ENCODE results near the gene CEP162.
"Not testable (repeated sequence)": the region's sequence is repeated elsewhere in the genome, so short reads cannot be mapped to it uniquely, and the experiment has no call there.

Gene CEP162

GRCh38 chr6:84119277-84119676, 108.2 kb downstream of the CEP162 start:
- H3K9ac ChIP-seq (ENCODE audit: low read length in 2 of 2), result no peak overlapping the region

GRCh38 chr6:84118191-84118590, 109.3 kb downstream of the CEP162 start:
- no peak overlapping the region for H3K4me3 ChIP-seq (ENCODE audit: low read length in 2 of 2)
- no peak overlapping the region for H3K27ac ChIP-seq (ENCODE audit: low read length)
- H3K4me1 ChIP-seq (ENCODE audit: control insufficient read depth, insufficient read depth, low read length), result no peaks in the 10 kb centered on the region
- H3K27me3 ChIP-seq (ENCODE audit: control insufficient read depth in 1 of 2, insufficient read depth in 2 of 2, low read length in 2 of 2), result peaks cover 0 to 2% of the 10 kb centered on the region in 2 donors
- H3K9ac ChIP-seq (ENCODE audit: low read length in 2 of 2), result no peak overlapping the region
- no peaks in the 10 kb centered on the region for H3K9me3 ChIP-seq (ENCODE audit: control insufficient read depth in 2 of 2, low read length in 2 of 2)
- no peaks in the 10 kb centered on the region for H3K36me3 ChIP-seq (ENCODE audit: control insufficient read depth in 2 of 2, insufficient read depth in 2 of 2, low read length in 2 of 2)

More at GRCh38 chr6:84119277-84119676, 108.2 kb downstream of the CEP162 start:
- Histone ChIP-seq H3K9me3 (ENCODE audit: control insufficient read depth in 2 of 2, low read length in 2 of 2) (no peaks in the 10 kb centered on the region), H3K27me3 (ENCODE audit: control insufficient read depth in 1 of 2, insufficient read depth in 2 of 2, low read length in 2 of 2) (peaks cover 0 to 2% of the 10 kb centered on the region in 2 donors), H3K4me1 (ENCODE audit: control insufficient read depth, insufficient read depth, low read length) (no peaks in the 10 kb centered on the region), H3K27ac (ENCODE audit: low read length) (no peak overlapping the region), H3K4me3 (ENCODE audit: low read length in 2 of 2) (no peak overlapping the region), H3K36me3 (ENCODE audit: control insufficient read depth in 2 of 2, insufficient read depth in 2 of 2, low read length in 2 of 2) (no peaks in the 10 kb centered on the region)

- not testable (repeated sequence) for H3K4me1 ChIP-seq (ENCODE audit: control insufficient read depth, insufficient read depth, low read length); H3K9me3 ChIP-seq (ENCODE audit: control insufficient read depth in 2 of 2, low read length in 2 of 2)
These were observed 112.4 kb downstream of the CEP162 start for GRCh38 chr6:84114933-84115594.

GRCh38 chr6:84111351-84111750, 116.1 kb downstream of the CEP162 start:
- not testable (repeated sequence) for H3K9me3 ChIP-seq (ENCODE audit: control insufficient read depth in 2 of 2, low read length in 2 of 2); H3K4me1 ChIP-seq (ENCODE audit: control insufficient read depth, insufficient read depth, low read length); H3K27ac ChIP-seq (ENCODE audit: low read length); H3K4me3 ChIP-seq (ENCODE audit: low read length in 2 of 2); H3K9ac ChIP-seq (ENCODE audit: low read length in 2 of 2); H3K36me3 ChIP-seq (ENCODE audit: control insufficient read depth in 2 of 2, insufficient read depth in 2 of 2, low read length in 2 of 2); H3K27me3 ChIP-seq (ENCODE audit: control insufficient read depth in 1 of 2, insufficient read depth in 2 of 2, low read length in 2 of 2)

More at GRCh38 chr6:84114933-84115594, 112.4 kb downstream of the CEP162 start:
- H3K27me3 ChIP-seq (ENCODE audit: control insufficient read depth in 1 of 2, insufficient read depth in 2 of 2, low read length in 2 of 2); H3K4me3 ChIP-seq (ENCODE audit: low read length in 2 of 2); H3K36me3 ChIP-seq (ENCODE audit: control insufficient read depth in 2 of 2, insufficient read depth in 2 of 2, low read length in 2 of 2); H3K9ac ChIP-seq (ENCODE audit: low read length in 2 of 2); H3K27ac ChIP-seq (ENCODE audit: low read length): not testable (repeated sequence)

- H3K4me3 ChIP-seq (ENCODE audit: low read length in 2 of 2), result no peak overlapping the region
- H3K9ac ChIP-seq (ENCODE audit: low read length in 2 of 2), result no peak overlapping the region
- no peak overlapping the region for H3K27ac ChIP-seq (ENCODE audit: low read length)
- H3K36me3 ChIP-seq (ENCODE audit: control insufficient read depth in 2 of 2, insufficient read depth in 2 of 2, low read length in 2 of 2), result no peaks in the 10 kb centered on the region
- peaks cover 0 to 3% of the 10 kb centered on the region in 2 donors for H3K9me3 ChIP-seq (ENCODE audit: control insufficient read depth in 2 of 2, low read length in 2 of 2)
- no peaks in the 10 kb centered on the region for H3K4me1 ChIP-seq (ENCODE audit: control insufficient read depth, insufficient read depth, low read length)
- no peaks in the 10 kb centered on the region for H3K27me3 ChIP-seq (ENCODE audit: control insufficient read depth in 1 of 2, insufficient read depth in 2 of 2, low read length in 2 of 2)
These were observed 119.9 kb downstream of the CEP162 start for GRCh38 chr6:84107495-84107894.

- H3K27me3 ChIP-seq (ENCODE audit: control insufficient read depth in 1 of 2, insufficient read depth in 2 of 2, low read length in 2 of 2); H3K9me3 ChIP-seq (ENCODE audit: control insufficient read depth in 2 of 2, low read length in 2 of 2); H3K36me3 ChIP-seq (ENCODE audit: control insufficient read depth in 2 of 2, insufficient read depth in 2 of 2, low read length in 2 of 2); H3K4me3 ChIP-seq (ENCODE audit: low read length in 2 of 2); H3K27ac ChIP-seq (ENCODE audit: low read length); H3K4me1 ChIP-seq (ENCODE audit: control insufficient read depth, insufficient read depth, low read length); H3K9ac ChIP-seq (ENCODE audit: low read length in 2 of 2): not testable (repeated sequence)
These were observed 122.1 kb downstream of the CEP162 start for GRCh38 chr6:84105215-84105924.

- H3K4me1 ChIP-seq (ENCODE audit: control insufficient read depth, insufficient read depth, low read length), result no peaks in the 10 kb centered on the region
- no peaks in the 10 kb centered on the region for H3K36me3 ChIP-seq (ENCODE audit: control insufficient read depth in 2 of 2, insufficient read depth in 2 of 2, low read length in 2 of 2)
- H3K9me3 ChIP-seq (ENCODE audit: control insufficient read depth in 2 of 2, low read length in 2 of 2), result peaks cover 0 to 3% of the 10 kb centered on the region in 2 donors
- no peaks in the 10 kb centered on the region for H3K27me3 ChIP-seq (ENCODE audit: control insufficient read depth in 1 of 2, insufficient read depth in 2 of 2, low read length in 2 of 2)
- H3K9ac ChIP-seq (ENCODE audit: low read length in 2 of 2), result no peak overlapping the region
- H3K4me3 ChIP-seq (ENCODE audit: low read length in 2 of 2), result no peak overlapping the region
- H3K27ac ChIP-seq (ENCODE audit: low read length), result no peak overlapping the region
These were observed 124.4 kb downstream of the CEP162 start for GRCh38 chr6:84103029-84103428.

GRCh38 chr6:84095156-84095555, 132.3 kb downstream of the CEP162 start:
- H3K36me3 ChIP-seq (ENCODE audit: control insufficient read depth in 2 of 2, insufficient read depth in 2 of 2, low read length in 2 of 2), result no peaks in the 10 kb centered on the region
- H3K9me3 ChIP-seq (ENCODE audit: control insufficient read depth in 2 of 2, low read length in 2 of 2), result peaks cover 0 to 5% of the 10 kb centered on the region in 2 donors
- H3K9ac ChIP-seq (ENCODE audit: low read length in 2 of 2), result no peak overlapping the region
- H3K4me1 ChIP-seq (ENCODE audit: control insufficient read depth, insufficient read depth, low read length), result no peaks in the 10 kb centered on the region
- H3K27ac ChIP-seq (ENCODE audit: low read length), result no peak overlapping the region
- no peak overlapping the region for H3K4me3 ChIP-seq (ENCODE audit: low read length in 2 of 2)
- H3K27me3 ChIP-seq (ENCODE audit: control insufficient read depth in 1 of 2, insufficient read depth in 2 of 2, low read length in 2 of 2), result no peaks in the 10 kb centered on the region

- Histone ChIP-seq H3K9ac (ENCODE audit: low read length in 2 of 2) (no peak overlapping the region), H3K27ac (ENCODE audit: low read length) (peak overlapping the region; percentile 18), H3K36me3 (ENCODE audit: control insufficient read depth in 2 of 2, insufficient read depth in 2 of 2, low read length in 2 of 2) (no peaks in the 10 kb centered on the region), H3K4me1 (ENCODE audit: control insufficient read depth, insufficient read depth, low read length) (no peaks in the 10 kb centered on the region), H3K27me3 (ENCODE audit: control insufficient read depth in 1 of 2, insufficient read depth in 2 of 2, low read length in 2 of 2) (no peaks in the 10 kb centered on the region), H3K9me3 (ENCODE audit: control insufficient read depth in 2 of 2, low read length in 2 of 2) (peaks cover 0 to 5% of the 10 kb centered on the region in 2 donors), H3K4me3 (ENCODE audit: low read length in 2 of 2) (no peak overlapping the region)
These were observed 133.7 kb downstream of the CEP162 start for GRCh38 chr6:84093441-84094435.

GRCh38 chr6:84089552-84089951, 137.9 kb downstream of the CEP162 start:
- Histone ChIP-seq H3K9me3 (ENCODE audit: control insufficient read depth in 2 of 2, low read length in 2 of 2) (peaks cover 0 to 5% of the 10 kb centered on the region in 2 donors), H3K27me3 (ENCODE audit: control insufficient read depth in 1 of 2, insufficient read depth in 2 of 2, low read length in 2 of 2) (no peaks in the 10 kb centered on the region), H3K27ac (ENCODE audit: low read length) (no peak overlapping the region), H3K4me3 (ENCODE audit: low read length in 2 of 2) (no peak overlapping the region), H3K36me3 (ENCODE audit: control insufficient read depth in 2 of 2, insufficient read depth in 2 of 2, low read length in 2 of 2) (no peaks in the 10 kb centered on the region), H3K9ac (ENCODE audit: low read length in 2 of 2) (no peak overlapping the region), H3K4me1 (ENCODE audit: control insufficient read depth, insufficient read depth, low read length) (no peaks in the 10 kb centered on the region)
